SU-DHL-6 (cell line): ENCODE results near the gene NAT9.

Experiments used
- H2AFZ ChIP-seq: fragments of 200-600 bp; sonication (generic); 2 replicates; pipeline ENCODE4 v1.6.1; 2014; ENCODE audit warnings: low read depth, mild to moderate bottlenecking, moderate library complexity, mixed read lengths, antibody characterized with exemption, low read length; ENCODE audit not compliant: severe bottlenecking
- H3F3A ChIP-seq: fragments of 200-600 bp; shearing (Covaris generic); 2 replicates; pipeline ENCODE4 v1.6.0; 2016; ENCODE audit warnings: antibody characterized with exemption, mild to moderate bottlenecking; ENCODE audit not compliant: insufficient read depth
- H3K27ac ChIP-seq: fragments of 200-600 bp; sonication (generic); 2 replicates; pipeline ENCODE4 v1.5.1; 2016; ENCODE audit warnings: low read depth, mild to moderate bottlenecking, low read length, moderate library complexity, mixed read lengths
- H3K27me3 ChIP-seq: fragments of 200-600 bp; sonication (generic), shearing (Covaris generic); 2 replicates; pipeline ENCODE4 v1.6.0; 2014; ENCODE audit warnings: mild to moderate bottlenecking, low read length
- H3K36me3 ChIP-seq: fragments of 200-600 bp; sonication (generic); 2 replicates; pipeline ENCODE4 v1.6.1; 2014; ENCODE audit warnings: mild to moderate bottlenecking, low read length, mixed read lengths
- H3K4me2 ChIP-seq: fragments of 300-600, 200-600 bp; shearing (Covaris generic), sonication (generic); 2 replicates; pipeline ENCODE4 v1.6.0; 2014; ENCODE audit warnings: low read length, low read depth, mild to moderate bottlenecking; ENCODE audit not compliant: poor library complexity, severe bottlenecking
- H3K4me3 ChIP-seq: fragments of 200-600 bp; sonication (generic); 2 replicates; pipeline ENCODE4 v1.5.1; 2014; ENCODE audit warnings: antibody characterized with exemption, low read length, mild to moderate bottlenecking, mixed read lengths; ENCODE audit not compliant: insufficient read depth, poor library complexity, severe bottlenecking
- H3K79me2 ChIP-seq: fragments of 200-600 bp; sonication (generic); 2 replicates; pipeline ENCODE4 v1.6.1; 2014; ENCODE audit warnings: mild to moderate bottlenecking, low read length, moderate library complexity; ENCODE audit not compliant: insufficient read depth
- H3K9ac ChIP-seq: fragments of 200-600 bp; sonication (generic); 2 replicates; pipeline ENCODE4 v1.7.0; 2014; ENCODE audit warnings: mild to moderate bottlenecking, low read length
- H3K9me2 ChIP-seq: fragments of 200-600 bp; sonication (generic); replicated peaks from 2 replicates; pipeline ENCODE4 v1.6.1; 2014; ENCODE audit warnings: low read length; ENCODE audit not compliant: insufficient read depth
- H3K9me3 ChIP-seq: fragments of 200-600 bp; sonication (generic); 2 replicates; pipeline ENCODE4 v1.6.1; 2014; ENCODE audit warnings: low read length, mixed read lengths; ENCODE audit not compliant: insufficient read depth
- H4K20me1 ChIP-seq: fragments of 200-600 bp; sonication (generic); 2 replicates; pipeline ENCODE4 v1.6.1; 2014; ENCODE audit warnings: low read depth, mild to moderate bottlenecking, antibody characterized with exemption, low read length, moderate library complexity, mixed read lengths
- EZH2phosphoT487 ChIP-seq: fragments of 200-600 bp; sonication (generic), shearing (Covaris generic); conservative IDR thresholded peaks from 2 replicates; pipeline ENCODE4 v1.6.1; 2018; ENCODE audit warnings: mild to moderate bottlenecking, antibody characterized with exemption, low read length, moderate library complexity, mixed read lengths
- TF ChIP-seq, protein P1 (sequence below): fragments of 200-600 bp; sonication (generic); IDR thresholded peaks from one replicate; pipeline ENCODE4 v1.5.1; 2017; ENCODE audit warnings: antibody characterized with exemption, mild to moderate bottlenecking, low read length, moderate library complexity; ENCODE audit not compliant: insufficient read depth, poor library complexity, severe bottlenecking

NAT9 gene

DNA sequence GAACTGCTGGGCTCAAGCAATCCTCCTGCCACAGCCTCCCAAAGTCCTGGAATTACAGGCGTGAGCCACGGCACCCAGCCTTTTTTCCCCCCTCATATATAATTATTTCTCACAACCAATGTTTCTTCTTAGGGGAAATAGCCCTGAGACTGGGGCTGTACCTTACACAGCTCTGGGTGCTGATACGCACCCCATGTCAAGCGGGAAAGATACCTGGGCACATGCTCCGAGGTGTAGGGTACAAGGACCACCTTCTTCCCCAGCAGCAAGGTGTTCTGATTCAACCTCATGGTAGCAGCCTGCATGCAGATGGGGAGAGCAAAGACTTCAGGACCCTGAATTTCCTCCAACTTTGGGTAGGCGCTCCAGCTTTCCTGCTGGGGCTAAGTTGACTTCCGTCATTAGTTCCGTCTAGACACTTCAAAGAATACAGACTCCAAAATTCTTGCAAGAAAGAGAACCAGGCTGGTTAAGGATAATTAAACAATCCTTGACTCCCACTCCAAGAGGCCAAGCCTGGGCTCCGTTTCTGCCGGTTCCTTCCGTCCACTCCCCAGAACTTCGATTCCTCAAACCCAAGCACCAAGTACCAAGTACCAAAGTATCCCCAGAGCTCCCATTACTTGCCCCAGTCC lies 619 bp downstream of the NAT9 start:
- Histone ChIP-seq H3K9ac (peak overlapping the region; percentile 72), H2AFZ (peak overlapping the region; percentile 4), H3K9me3 (no peaks in the 10 kb centered on the region), H3K4me3 (peak overlapping the region; percentile 83), H3K9me2 (no peaks in the 10 kb centered on the region), H3K4me2 (peak overlapping the region; percentile 82), H3K36me3 (no peaks in the 10 kb centered on the region), H3K27ac (peak overlapping the region; percentile 56), H3K79me2 (peaks cover 20% of the 10 kb centered on the region), H3K27me3 (no peaks in the 10 kb centered on the region), H3F3A (peaks cover 8% of the 10 kb centered on the region; the same call in 1 of the 2 replicates), H4K20me1 (no peaks in the 10 kb centered on the region)
- no peak for TF ChIP-seq EZH2phosphoT487
- TF ChIP-seq, protein P1, sequence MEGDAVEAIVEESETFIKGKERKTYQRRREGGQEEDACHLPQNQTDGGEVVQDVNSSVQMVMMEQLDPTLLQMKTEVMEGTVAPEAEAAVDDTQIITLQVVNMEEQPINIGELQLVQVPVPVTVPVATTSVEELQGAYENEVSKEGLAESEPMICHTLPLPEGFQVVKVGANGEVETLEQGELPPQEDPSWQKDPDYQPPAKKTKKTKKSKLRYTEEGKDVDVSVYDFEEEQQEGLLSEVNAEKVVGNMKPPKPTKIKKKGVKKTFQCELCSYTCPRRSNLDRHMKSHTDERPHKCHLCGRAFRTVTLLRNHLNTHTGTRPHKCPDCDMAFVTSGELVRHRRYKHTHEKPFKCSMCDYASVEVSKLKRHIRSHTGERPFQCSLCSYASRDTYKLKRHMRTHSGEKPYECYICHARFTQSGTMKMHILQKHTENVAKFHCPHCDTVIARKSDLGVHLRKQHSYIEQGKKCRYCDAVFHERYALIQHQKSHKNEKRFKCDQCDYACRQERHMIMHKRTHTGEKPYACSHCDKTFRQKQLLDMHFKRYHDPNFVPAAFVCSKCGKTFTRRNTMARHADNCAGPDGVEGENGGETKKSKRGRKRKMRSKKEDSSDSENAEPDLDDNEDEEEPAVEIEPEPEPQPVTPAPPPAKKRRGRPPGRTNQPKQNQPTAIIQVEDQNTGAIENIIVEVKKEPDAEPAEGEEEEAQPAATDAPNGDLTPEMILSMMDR = no peak

- H3K9me2 ChIP-seq = no peaks in the 10 kb centered on the region
- no peak overlapping the region for H3K9ac ChIP-seq
- H3F3A ChIP-seq = 0 out of 2 replicates have a peak, but pooled peaks cover 10% of the 10 kb centered on the region
- H2AFZ ChIP-seq = no peak overlapping the region
- TF ChIP-seq, protein P1 = no peak
- no peak for TF ChIP-seq EZH2phosphoT487
- H3K79me2 ChIP-seq = peaks cover 20% of the 10 kb centered on the region
- H3K36me3 ChIP-seq = no peaks in the 10 kb centered on the region
- H3K27ac ChIP-seq = no peak overlapping the region
- no peak overlapping the region for H3K4me3 ChIP-seq
- no peaks in the 10 kb centered on the region for H3K9me3 ChIP-seq
- H4K20me1 ChIP-seq = no peaks in the 10 kb centered on the region
- H3K4me2 ChIP-seq = no peak overlapping the region
- H3K27me3 ChIP-seq = no peaks in the 10 kb centered on the region
These were observed 2.3 kb downstream of the NAT9 start for GRCh38 chr17:74773871-74774286.

DNA sequence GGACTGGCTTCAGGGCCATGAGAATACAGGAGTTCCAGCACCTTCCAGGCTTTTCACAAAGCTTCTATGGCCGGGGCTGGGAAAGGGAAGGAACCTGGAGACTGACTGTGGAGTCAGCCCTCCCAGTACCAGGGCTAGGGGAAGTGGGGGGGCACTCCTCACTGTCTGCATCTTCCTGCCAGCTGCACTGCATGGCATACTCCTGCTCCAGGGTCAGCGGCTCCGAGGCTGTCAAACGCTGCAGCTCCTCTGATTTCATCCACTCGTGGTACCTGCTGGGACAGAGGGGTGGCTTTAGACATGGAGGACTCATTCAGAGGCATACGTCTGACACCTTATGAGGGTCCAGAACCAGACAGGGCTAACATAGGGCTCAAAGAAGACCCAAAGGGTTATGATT lies 2.7 kb downstream of the NAT9 start:
- TF ChIP-seq, protein P1 = no peak
- no peak for TF ChIP-seq EZH2phosphoT487
- Histone ChIP-seq H3K79me2 (peaks cover 20% of the 10 kb centered on the region), H3K9me2 (no peaks in the 10 kb centered on the region), H3K9me3 (no peaks in the 10 kb centered on the region), H3K36me3 (no peaks in the 10 kb centered on the region), H3K4me2 (no peak overlapping the region), H3K9ac (no peak overlapping the region), H3K27ac (no peak overlapping the region), H3K4me3 (no peak overlapping the region), H3K27me3 (no peaks in the 10 kb centered on the region), H4K20me1 (no peaks in the 10 kb centered on the region), H2AFZ (no peak overlapping the region), H3F3A (0 out of 2 replicates have a peak, but pooled peaks cover 10% of the 10 kb centered on the region)
